Fibroblast of lung (primary cell): ENCODE data around the gene VAC14. TPM values are rescaled to one million over a fixed set of nuclear protein-coding genes. Genes with fewer than 3 reads are reported as not detected.

Experiments used
- DNase-seq, 2 donors: peaks; one replicate each; pipeline versions ENCODE4 v3.0.0 to v3.0.0-alpha.2; 2010; ENCODE audit warnings: low read depth in 2 of 2
- H2AFZ ChIP-seq: 2 replicates; pipeline ENCODE4 v1.5.1; 2012; ENCODE audit warnings: low read length, control low read depth, inconsistent platforms
- H3K27ac ChIP-seq: 2 replicates; pipeline ENCODE4 v1.5.1; 2011; ENCODE audit warnings: low read length, control low read depth; ENCODE audit not compliant: insufficient read depth
- H3K27me3 ChIP-seq: 2 replicates; pipeline ENCODE4 v1.5.1; 2011; ENCODE audit warnings: mild to moderate bottlenecking, low read length; ENCODE audit not compliant: control insufficient read depth, insufficient read depth
- H3K36me3 ChIP-seq: 2 replicates; pipeline ENCODE4 v1.5.1; 2011; ENCODE audit warnings: low read length; ENCODE audit not compliant: control insufficient read depth, insufficient read depth
- H3K4me1 ChIP-seq: 2 replicates; pipeline ENCODE4 v1.5.1; 2011; ENCODE audit warnings: low read length; ENCODE audit not compliant: control insufficient read depth, insufficient read depth; ENCODE audit errors: extremely low read depth
- H3K4me2 ChIP-seq: 2 replicates; pipeline ENCODE4 v1.5.1; 2011; ENCODE audit warnings: low read length, control low read depth; ENCODE audit not compliant: insufficient read depth; ENCODE audit errors: extremely low read depth
- H3K4me3 ChIP-seq, 4 experiments: fragments of 200-600 bp in 1 of 4; sonication (generic) in 1 of 4; replicated peaks in 1 of 4; 2 replicates each; pipeline ENCODE4 v1.5.1; 2011 to 2016; ENCODE audit warnings: low read length in 4 of 4, low read depth in 3 of 4, mild to moderate bottlenecking in 3 of 4, control low read depth in 2 of 4, inconsistent platforms in 1 of 4, mixed read lengths in 1 of 4; ENCODE audit not compliant: insufficient read depth in 1 of 4; ENCODE audit errors: control extremely low read depth in 1 of 4
- H3K79me2 ChIP-seq: 2 replicates; pipeline ENCODE4 v1.5.1; 2012; ENCODE audit warnings: mild to moderate bottlenecking, low read length, inconsistent platforms; ENCODE audit not compliant: control insufficient read depth, insufficient read depth
- H3K9ac ChIP-seq: 2 replicates; pipeline ENCODE4 v1.5.1; 2011; ENCODE audit warnings: mild to moderate bottlenecking, low read length, control low read depth; ENCODE audit not compliant: insufficient read depth
- H3K9me3 ChIP-seq: 2 replicates; pipeline ENCODE4 v1.5.1; 2012; ENCODE audit warnings: low read depth, low read length; ENCODE audit not compliant: control insufficient read depth, insufficient read depth
- H4K20me1 ChIP-seq: 2 replicates; pipeline ENCODE4 v1.5.1; 2011; ENCODE audit warnings: low read length; ENCODE audit not compliant: control insufficient read depth, insufficient read depth; ENCODE audit errors: extremely low read depth
- CTCF ChIP-seq, 2 donors: IDR thresholded peaks in 1 of 2; conservative IDR thresholded peaks in 1 of 2; 1 replicate in 1 of 2; 2 replicates in 1 of 2; pipeline ENCODE4 v1.5.1; 2011 to 2012; ENCODE audit warnings: low read length in 2 of 2, control low read depth in 1 of 2, inconsistent platforms in 1 of 2, low read depth in 1 of 2, mild to moderate bottlenecking in 1 of 2
- EZH2 ChIP-seq: IDR thresholded peaks from 2 replicates; pipeline ENCODE4 v1.5.1; 2012; ENCODE audit warnings: low read length, control low read depth, mild to moderate bottlenecking; ENCODE audit errors: missing control alignments
- polyA plus RNA-seq, 2 donors: library from polyadenylated mRNA; depleted of rRNA in 1 of 2; stranded (reverse) in 1 of 2; unstranded in 1 of 2; fragments of >200 nt; gene quantifications; 2 replicates each; pipeline ENCODE4 v1.2.1, GENCODE V29; 2011 to 2012; ENCODE audit warnings: missing spikeins in 1 of 2
- total RNA-seq: library from RNA; depleted of rRNA; stranded (reverse); fragments of >200 nt; gene quantifications from 2 replicates; pipeline ENCODE4 v1.2.1, GENCODE V29; 2014

Gene VAC14
- total and polyA plus RNA-seq, 2 donors (not counting 1 experiment from before 2014, with no cell fraction given) = 25.0 to 29.2 TPM

GRCh38 chr16:70768203-70768580, 32.8 kb downstream of the VAC14 start:
- Histone ChIP-seq H3K4me2 (peak overlapping the region; percentile 23), H3K9me3 (no peaks in the 10 kb centered on the region), H3K4me1 (peaks cover 8% of the 10 kb centered on the region), H3K27ac (peak overlapping the region; percentile 13), H3K9ac (no peak overlapping the region), H3K27me3 (no peaks in the 10 kb centered on the region), H4K20me1 (no peaks in the 10 kb centered on the region), H3K79me2 (no peaks in the 10 kb centered on the region), H3K36me3 (peaks cover 3% of the 10 kb centered on the region), H3K4me3 (no peak overlapping the region), H2AFZ (no peak overlapping the region)
- TF ChIP-seq EZH2 (no peak), CTCF (conservative IDR thresholded peaks at IDR 0.05 in 1 of 2, IDR thresholded peaks at IDR 0.05 in 1 of 2; ENCODE audit: low read depth in 1 of 2, low read length in 2 of 2) (no peak)
- peak in 1 of 2 donors; percentile 41 for DNase-seq

GRCh38 chr16:70767377-70768202, 33.4 kb downstream of the VAC14 start:
- H2AFZ ChIP-seq = no peak overlapping the region

DNA sequence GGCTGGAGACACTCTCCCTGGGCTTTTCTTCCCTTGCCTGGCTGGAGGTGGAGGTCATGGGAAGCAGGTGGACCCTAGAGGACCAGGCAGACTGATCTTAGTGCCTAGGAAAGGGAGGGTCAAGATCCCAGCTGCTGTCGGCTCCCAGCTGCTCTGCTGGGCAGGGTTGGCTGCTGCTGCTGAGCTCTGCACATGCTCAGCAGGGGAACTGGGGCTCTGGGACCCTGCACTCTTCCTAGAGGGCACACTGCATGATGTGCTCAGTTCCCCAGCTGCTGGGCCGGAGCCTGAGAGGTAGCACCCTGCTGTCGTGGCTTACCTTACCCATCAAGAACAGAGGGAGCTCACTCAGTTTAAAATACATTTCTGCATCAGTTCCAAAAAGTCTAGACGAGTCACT, 34.3 kb downstream of the VAC14 start:
- no peak overlapping the region for H2AFZ ChIP-seq
- no peaks in the 10 kb centered on the region for H4K20me1 ChIP-seq
- H3K27ac ChIP-seq = no peak overlapping the region
- H3K36me3 ChIP-seq = peaks cover 3% of the 10 kb centered on the region
- H3K27me3 ChIP-seq = no peaks in the 10 kb centered on the region
- no peak overlapping the region for H3K9ac ChIP-seq
- H3K79me2 ChIP-seq = no peaks in the 10 kb centered on the region
- no peak overlapping the region for H3K4me2 ChIP-seq
- H3K9me3 ChIP-seq = no peaks in the 10 kb centered on the region
- no peak for TF ChIP-seq CTCF (conservative IDR thresholded peaks at IDR 0.05 in 1 of 2, IDR thresholded peaks at IDR 0.05 in 1 of 2; ENCODE audit: low read depth in 1 of 2, low read length in 2 of 2)
- peaks cover 8% of the 10 kb centered on the region for H3K4me1 ChIP-seq
- DNase-seq = no peak
- no peak overlapping the region for H3K4me3 ChIP-seq

More at GRCh38 chr16:70767377-70768202, 33.4 kb downstream of the VAC14 start:
- H4K20me1 ChIP-seq = no peaks in the 10 kb centered on the region
- H3K79me2 ChIP-seq = no peaks in the 10 kb centered on the region
- no peak overlapping the region for H3K9ac ChIP-seq
- no peaks in the 10 kb centered on the region for H3K27me3 ChIP-seq
- peak overlapping the region; percentile 13 for H3K27ac ChIP-seq
- peaks cover 3% of the 10 kb centered on the region for H3K36me3 ChIP-seq
- H3K4me3 ChIP-seq = no peak overlapping the region
- H3K4me2 ChIP-seq = peak overlapping the region; percentile 23
- H3K9me3 ChIP-seq = no peaks in the 10 kb centered on the region
- TF ChIP-seq EZH2 = no peak
- TF ChIP-seq CTCF (conservative IDR thresholded peaks at IDR 0.05 in 1 of 2, IDR thresholded peaks at IDR 0.05 in 1 of 2; ENCODE audit: low read depth in 1 of 2, low read length in 2 of 2) = no peak
- H3K4me1 ChIP-seq = peaks cover 8% of the 10 kb centered on the region
- DNase-seq = peak in 1 of 2 donors; percentile 54
